ENCODE results near the gene OR13A1.

The OR13A1 gene

GRCh38 chr10:45253183-45253914 is 62.1 kb downstream of the OR13A1 start:
- DNase-seq (ENCODE audit: low read depth in 1 of 2, low spot score in 1 of 2): no peak
- no peak for TF ChIP-seq CTCF (IDR thresholded peaks at IDR 0.05; ENCODE audit: insufficient read depth, low read length)
- no peak for TF ChIP-seq GABPA (IDR thresholded peaks at IDR 0.05; ENCODE audit: low read depth)
- H3K4me3 ChIP-seq (replicated peaks; ENCODE audit: insufficient read depth, low read length): no peak overlapping the region
- H3K27ac ChIP-seq (replicated peaks): no peak overlapping the region
- H3K27me3 ChIP-seq (ENCODE audit: insufficient read depth, poor library complexity, severe bottlenecking): no peaks in the 10 kb centered on the region

Data from HL-60 (cell line).